NCI-H2029 treated with DMSO at 0.1 percent for 48 hours (cell line): Measurements from ENCODE around the gene PYM1.
A peak's percentile ranks its signal among the peaks of the same experiment; 100 is the strongest.

Experiments used
- DNase-seq: peaks from one replicate; lab custom pipeline; 2025; lab: John Stamatoyannopoulos, UW

The PYM1 gene

DNA sequence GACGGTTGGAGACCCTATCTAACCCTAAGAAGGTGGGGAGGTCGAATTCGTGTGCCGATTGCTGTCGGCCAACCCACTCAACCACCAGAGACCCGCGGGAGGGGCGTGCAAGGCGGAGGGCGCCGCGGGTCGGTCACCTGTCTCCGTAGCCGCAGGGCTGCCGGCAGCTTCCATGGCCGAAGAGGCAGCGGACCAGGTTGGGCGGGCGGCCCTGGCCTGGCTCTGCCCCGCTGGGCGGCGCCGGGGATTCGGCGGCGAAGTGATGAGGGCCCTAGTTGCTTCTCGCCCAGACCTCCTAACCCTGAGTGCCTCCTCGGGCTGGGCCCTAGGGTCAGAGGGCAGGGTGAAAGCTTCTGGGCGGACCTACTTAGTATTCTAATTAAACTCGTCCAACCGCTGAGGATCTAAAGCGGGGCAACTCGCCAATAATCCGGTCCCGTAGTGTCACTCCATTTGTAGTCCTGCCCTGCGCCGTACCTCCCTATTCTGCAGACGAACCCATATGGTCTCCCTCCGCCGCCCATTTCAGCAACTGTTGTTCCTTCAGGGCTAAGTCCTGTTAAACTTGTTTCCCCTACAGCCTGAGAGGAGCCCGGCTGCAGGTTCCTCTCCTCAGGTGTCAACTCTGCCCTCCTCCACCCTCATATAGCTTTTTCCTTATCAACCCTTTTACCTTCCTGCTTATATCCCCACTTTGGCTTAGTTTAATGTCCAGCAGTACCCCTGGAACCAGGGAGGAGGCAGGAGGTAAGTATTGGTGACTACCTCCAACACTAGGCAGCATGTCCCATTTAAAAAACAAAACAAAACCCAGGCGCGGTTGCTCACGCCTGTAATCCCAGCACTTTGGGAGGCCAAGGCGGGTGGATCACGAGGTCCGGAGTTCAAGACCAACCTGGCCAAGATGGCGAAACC lies at the start of gene PYM1:
Gene PYM1, minus strand, starts transcription at position 307 of the 915 bp plus-strand sequence. Its CDS starts 133 bp downstream, at position 174.
- peak; percentile 45 for DNase-seq

DNA sequence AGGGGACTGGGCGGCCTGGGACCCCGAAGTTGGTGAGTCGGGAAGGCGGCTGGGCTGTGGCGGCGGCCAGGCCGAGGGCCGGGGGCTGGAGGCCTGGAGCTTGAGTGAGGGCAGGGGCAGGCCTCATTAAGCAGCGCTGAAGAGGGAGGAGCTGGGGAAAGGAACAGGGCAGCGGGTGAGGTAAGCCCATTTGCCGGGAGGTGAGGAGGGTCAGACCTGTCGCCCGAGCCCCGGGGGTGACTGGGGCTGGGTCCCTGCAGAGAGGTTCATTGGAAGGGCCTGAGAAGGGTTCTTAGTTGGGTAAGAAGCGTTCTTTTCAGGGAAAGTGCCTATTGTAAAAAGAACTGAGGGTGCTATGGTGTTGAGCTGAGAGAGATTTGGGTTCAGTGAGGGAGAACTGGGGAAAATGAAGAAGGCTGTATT lies 46.6 kb upstream of the PYM1 start:
- DNase-seq, result peak; percentile 27

DNA sequence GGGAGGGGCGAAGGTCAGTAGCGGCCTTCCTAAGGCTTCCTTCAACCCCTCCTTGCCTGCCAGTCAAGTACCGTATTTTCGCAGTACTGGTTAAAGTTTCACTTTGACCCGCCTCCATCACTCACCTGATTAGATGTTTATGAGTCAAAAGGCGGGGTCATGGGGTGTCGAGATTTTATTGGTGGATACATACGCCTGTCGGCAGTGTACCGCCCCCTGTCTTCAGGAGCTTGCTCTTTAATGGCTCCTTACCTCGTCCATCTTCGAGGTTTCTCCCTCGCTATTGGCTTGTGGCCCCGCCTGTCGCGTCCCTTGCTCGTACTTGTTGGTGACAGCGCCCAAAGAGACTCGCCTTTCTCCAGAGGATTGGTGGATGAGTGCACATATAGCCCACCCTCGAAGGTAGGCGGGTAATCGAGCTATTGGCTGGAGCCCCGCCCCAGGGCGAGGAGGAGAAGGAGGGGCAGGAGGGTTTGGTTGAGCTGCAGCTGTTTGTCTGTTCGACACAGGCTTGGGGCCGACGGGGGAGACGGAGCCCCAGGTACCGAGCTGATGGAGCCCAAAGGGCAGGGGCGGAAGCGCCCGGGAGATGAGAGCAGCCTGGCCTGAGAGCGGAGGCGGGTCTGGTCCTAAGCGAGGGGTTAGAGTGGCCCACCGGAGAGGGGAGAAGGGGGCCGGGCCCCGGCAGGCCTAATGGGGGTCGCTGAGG lies 46.1 kb upstream of the PYM1 start, which contains the start of gene RAB5B:
Gene RAB5B, plus strand, starts transcription at position 480 of the 709 bp plus-strand sequence. CDS start 12,883 bp downstream, outside the sequence.
- DNase-seq, result peak; percentile 98

DNA sequence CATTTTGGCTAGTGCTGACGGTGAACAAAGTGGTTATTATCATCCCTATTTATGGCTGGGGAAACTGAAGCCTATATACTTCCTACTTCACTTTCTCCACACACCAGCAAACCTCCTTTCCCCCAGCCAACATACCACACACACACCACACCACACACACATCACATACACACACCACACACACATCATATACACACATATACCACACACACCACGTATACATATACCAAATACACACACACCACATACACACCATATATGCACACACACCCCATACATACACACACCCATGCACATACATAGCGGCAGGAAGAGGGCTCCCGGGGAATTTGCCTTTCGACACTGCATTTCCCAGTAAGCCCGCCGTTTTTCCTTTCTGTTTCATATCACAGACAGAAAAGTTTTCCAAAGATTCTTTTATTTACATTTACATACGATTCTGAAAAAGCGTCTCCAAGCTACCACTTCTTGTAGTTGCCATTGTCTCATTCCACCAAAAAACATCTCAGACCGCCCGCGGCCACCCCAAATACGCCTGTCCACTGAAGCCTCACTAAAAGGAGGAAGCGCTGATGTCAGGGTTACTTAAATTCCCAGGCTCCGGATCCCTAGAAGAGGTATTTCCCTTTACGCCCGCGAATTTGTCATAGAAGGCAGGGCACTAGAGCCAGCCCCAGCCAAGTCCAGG lies 45.4 kb upstream of the PYM1 start:
- no peak for DNase-seq

DNA sequence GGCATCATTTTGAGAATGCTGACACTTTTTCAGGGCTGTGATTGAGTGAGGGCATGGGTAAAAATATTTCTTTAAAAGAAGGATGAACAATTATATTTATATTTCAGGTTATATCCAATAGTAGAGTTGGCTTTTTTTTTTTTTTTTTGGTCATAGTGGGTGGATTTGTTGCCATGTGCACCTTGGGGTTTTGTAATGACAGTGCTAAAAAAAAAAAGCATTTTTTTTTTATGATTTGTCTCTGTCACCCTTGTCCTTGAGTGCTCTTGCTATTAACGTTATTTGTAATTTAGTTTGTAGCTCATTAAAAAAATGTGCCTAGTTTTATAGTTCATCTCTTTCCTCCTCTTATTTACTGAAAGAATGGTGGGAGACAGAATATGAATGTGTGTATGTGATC lies 44.8 kb upstream of the PYM1 start:
- DNase-seq, result no peak

DNA sequence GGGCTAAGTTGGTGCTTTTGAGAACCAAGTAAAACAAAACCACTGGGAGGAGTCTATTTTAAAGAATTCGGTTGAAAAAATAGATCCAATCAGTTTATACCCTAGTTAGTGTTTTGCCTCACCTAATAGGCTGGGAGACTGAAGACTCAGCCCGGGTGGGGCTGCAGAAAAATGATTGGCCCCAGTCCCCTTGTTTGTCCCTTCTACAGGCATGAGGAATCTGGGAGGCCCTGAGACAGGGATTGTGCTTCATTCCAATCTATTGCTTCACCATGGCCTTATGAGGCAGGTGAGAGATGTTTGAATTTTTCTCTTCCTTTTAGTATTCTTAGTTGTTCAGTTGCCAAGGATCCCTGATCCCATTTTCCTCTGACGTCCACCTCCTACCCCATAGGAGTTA lies 44.3 kb upstream of the PYM1 start:
- DNase-seq, result no peak

DNA sequence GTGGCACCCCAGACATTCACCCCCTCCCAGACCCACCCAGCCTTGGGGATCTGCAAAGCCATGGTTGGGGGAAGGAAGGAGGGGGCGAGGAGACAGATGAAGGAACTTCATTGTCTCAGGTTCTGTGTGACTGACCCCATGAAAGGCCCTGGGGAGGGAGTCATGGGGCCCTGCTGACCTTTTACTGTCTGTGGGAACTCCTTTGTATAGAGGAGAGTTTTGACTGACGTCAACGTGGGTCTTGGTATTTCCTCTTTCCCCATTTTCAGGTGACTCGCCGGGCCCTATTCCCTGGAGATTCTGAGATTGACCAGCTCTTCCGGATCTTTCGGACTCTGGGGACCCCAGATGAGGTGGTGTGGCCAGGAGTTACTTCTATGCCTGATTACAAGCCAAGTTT lies 43.1 kb upstream of the PYM1 start:
- DNase-seq, result no peak

DNA sequence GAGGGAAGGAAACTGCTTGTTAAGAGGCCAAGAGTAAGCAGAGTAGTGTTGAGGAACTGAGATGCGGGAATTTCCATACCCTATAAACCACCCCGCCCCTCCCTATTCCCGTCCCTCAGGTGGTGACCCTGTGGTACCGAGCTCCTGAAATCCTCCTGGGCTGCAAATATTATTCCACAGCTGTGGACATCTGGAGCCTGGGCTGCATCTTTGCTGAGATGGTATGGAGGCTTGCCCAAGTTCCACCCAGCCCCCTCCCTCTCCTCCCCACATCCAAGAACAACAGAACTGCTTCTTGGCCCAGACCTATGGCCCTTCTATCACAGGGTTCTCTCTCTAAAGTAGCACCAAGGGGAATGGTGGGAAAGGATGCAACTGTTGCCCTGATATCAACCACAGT lies 41.7 kb upstream of the PYM1 start:
- DNase-seq, result no peak

DNA sequence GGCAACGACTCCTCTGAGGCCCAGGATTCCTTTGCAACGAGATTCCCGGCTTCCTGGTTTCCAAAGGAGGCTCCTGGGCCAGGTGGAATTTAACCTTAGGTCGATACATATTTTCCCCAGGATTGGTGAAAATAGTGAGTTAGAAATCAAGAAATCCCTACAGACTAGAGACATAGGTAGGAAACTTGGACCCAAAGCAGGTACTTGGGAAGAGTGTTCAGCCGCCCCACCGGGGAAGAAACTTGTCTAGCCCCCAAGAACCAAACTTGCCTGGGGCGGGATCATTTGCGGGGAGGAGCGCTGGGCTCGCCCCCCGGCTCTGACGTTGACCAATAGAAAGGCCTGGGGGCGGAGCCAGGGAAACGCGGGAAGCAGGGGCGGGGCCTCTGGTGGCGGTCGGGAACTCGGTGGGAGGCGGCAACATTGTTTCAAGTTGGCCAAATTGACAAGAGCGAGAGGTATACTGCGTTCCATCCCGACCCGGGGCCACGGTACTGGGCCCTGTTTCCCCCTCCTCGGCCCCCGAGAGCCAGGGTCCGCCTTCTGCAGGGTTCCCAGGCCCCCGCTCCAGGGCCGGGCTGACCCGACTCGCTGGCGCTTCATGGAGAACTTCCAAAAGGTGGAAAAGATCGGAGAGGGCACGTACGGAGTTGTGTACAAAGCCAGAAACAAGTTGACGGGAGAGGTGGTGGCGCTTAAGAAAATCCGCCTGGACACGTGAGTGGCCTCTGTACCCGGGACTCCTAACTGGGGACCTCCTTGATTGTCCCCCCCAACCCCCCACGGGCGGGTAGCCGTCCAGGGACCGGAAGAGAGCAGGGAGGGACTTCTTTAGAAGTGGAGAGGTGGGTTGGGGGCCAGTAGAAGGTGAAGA lies 39.0 kb upstream of the PYM1 start, which contains the start of gene CDK2:
Gene CDK2, plus strand, starts transcription at position 423 of the 874 bp plus-strand sequence. Its CDS starts 179 bp downstream, at position 602.
- peak; percentile 79 for DNase-seq

DNA sequence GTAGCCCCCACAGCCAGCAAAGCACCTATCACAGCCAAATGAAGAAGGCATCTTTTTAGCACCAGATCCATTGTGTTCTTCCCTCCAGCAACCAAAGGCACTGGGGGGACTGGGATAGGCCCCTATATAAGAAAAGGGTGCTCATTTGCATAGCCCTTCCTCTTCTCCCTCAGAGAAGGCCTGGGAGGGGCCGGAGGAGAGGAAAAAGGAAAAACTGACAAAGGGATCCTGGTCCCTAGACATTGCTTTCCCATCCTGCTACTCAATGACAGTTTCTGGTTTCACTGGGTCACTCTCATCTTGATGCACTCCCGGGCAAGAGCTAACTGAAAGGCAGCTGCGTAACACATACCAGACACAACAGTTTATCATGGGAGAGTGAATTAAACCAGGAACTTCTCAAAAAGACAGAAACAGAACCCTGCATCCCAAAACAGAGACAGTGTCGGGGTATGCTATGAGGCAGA lies 38.3 kb upstream of the PYM1 start, which contains the start of gene PMEL:
Gene PMEL, minus strand, starts transcription at position 102 of the 467 bp plus-strand sequence. Its CDS starts 31 bp downstream, at position 71.
- DNase-seq, result no peak

DNA sequence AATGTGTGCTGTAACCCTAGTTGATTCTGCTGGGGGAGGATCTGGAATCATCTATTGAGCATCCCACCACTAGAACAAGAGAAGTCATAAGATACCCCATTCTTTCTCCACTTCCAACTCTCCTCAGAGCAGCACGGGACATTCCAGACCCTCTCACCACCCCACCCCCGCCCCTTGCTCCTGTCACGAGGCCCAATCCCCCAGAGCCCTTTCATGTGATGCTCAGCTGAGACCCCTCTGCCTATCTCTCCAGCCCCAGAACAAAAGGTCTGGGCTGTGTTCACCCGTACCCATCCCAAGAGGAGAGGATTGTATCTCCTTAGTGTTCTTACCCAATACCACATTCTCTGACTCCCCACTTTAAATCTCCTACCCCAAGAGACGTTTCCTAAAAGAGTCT lies 37.5 kb upstream of the PYM1 start:
- DNase-seq, result no peak

DNA sequence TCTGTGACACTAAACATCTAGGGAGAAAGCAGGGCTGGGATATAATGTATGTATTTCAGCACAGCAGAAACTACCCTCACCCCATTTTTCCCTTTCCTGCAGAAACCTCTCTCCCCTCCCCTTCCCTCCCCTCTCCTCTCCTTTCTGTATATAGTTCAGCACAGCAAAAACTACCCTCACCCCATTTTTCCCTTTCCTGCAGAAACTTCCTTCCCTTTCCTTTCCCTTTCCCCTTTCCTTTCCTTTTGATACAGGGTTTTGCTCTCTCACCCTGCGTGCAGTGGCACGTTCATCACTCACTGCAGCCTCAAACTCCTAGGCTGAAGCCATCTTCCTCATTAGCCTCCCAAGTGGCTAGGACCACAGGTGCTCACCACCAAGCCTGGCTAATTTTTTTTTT lies 36.1 kb upstream of the PYM1 start:
- DNase-seq, result no peak

DNA sequence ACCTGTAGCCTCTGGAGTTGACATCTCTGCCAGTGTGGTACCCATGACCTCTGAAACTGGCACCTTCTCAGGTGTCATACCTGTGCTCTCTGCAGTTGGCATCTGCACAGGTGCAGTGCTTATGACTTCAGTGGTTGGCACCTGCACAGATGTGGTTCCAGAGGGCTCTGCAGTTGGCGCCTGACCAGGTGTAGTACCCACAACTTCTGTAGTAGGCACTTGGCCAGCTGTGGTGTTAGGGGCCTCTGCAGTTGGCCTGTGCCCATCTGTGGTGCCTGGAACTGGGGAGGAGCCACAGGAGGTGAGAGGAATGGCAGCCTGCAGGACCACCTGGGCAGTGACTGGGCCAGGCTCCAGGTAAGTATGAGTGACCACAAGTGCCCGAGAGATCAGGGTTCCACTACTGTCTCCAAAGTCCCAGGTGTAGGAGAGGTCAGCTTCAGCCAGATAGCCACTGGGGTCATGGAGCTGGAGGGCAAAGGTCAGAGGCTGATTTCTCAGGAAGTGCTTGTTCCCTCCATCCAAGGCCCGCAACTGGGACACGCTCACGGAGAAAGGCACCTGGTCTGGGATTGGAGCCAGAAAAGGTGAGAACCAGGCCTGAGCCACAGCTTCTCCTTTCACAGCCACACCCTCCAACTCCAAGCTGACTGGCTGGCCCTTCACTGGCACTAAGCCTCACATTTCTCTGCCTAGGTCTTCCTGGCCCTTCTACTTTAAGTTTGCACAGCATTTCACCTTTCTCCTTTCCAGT lies 29.6 kb upstream of the PYM1 start:
- peak; percentile 65 for DNase-seq

DNA sequence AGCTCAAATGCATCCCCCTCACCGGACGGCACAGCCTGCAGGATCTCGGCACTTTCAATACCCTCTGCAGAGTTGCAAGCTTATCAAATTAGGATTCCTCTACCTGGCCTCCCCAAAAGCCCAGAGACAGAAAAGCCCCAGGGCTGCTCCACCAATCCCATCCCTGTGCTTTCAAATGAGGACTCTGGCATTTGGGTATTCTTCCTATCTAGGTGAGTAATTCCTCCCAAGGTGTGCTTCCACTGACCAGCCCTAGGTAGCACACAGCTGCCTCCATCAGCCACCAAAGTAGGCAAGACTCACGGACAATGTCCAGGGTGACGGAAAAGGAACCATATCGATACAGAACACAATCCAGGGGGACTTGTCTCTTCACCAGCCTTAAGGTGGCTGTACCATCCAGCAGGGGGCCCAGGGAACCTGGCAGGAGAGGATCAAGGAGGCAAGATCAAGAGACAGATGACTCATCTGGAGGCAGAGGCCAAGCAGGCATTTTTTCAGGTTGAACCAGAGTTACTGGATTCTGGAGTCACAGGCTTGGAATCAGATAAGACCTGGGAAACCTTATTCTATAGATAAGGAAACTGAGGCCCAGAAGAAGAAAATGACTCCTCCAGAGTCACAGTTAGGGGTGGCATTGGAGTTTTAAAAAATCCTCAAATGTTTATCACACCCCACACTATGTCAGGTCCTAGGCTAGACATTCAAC lies 28.3 kb upstream of the PYM1 start:
- DNase-seq, result no peak

DNA sequence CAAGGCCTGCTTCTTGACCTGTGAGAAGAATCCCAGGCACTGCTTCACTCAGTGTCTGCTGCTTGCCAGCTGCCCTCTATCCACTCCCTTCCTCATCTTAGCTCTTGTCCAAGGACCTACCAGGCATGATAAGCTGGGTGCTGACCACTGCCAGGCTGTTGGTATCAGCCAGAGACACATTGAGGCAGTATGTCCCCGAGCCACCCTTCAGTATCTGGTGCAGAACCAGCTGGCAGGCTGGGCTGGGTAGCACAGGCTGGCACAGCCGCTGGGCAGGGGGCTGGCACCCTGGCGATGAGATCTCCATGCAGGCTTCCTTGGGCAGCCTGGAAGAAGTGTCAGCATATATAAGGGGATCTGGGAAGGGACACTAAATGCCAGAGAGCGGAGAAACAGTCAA lies 27.6 kb upstream of the PYM1 start:
- no peak for DNase-seq

DNA sequence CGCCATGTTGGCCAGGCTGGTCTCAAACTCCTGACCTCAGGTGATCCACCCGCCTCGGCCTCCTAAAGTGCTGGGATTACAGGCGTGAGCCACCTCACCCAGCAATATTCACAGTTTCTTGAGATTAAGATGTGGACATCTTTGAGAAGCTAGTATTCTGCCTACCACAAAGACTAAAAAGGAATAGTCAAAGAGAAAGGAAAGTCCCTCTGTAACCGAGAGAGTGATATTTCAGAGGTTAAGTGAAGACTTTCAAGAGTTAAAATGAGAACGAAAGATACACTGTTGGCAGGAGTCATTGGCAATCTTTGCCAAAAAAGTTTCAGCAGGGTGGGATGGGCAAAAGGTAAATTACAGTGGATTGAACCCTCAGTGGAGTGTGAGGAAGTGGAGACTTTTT lies 18.9 kb upstream of the PYM1 start:
- DNase-seq, result no peak

DNA sequence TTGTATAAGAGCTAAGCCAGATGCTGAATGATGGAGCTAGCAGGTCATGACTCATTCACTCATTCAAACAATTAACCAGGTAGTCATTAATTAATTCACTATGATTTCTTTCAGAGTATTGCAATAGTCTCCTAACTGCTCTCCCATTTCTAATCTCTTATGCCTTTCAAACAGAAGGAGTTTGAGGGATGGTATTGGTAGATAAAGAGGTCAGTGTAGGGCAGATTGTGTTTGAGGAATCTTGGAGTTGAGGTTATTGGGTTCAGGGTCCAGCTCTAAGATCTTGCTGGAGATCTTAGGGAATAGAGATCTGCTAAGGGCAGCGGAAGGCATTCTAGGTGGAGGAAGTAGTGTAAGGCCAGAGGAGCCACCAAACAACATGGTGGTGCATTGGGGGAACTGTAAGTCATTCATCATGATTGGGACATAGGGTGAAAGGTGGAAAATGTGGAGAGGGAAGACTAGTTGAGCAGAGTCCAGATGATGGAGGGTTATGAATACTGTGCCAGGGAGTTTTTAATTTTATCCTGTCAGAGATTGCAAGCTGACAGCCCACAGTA lies 15.0 kb upstream of the PYM1 start:
- no peak for DNase-seq

DNA sequence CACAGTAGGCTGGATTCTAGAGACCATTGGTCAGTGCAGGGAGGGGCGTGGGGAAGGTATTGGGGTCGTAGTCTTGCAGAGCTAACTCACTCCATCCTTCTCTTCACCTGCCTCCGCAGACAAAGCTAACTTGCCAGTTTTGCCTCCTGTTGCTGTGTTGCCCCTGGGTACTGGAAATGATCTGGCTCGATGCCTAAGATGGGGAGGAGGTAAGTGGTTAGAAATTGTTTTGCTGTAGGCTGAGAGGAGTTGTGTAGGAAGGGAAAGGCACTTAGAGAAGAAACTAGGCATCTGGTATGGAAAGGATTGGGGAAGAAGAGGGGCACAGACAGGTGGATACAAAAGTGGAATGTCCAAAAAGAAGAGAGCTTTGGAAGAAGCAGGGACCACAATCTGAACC lies 14.4 kb upstream of the PYM1 start:
- DNase-seq, result no peak

DNA sequence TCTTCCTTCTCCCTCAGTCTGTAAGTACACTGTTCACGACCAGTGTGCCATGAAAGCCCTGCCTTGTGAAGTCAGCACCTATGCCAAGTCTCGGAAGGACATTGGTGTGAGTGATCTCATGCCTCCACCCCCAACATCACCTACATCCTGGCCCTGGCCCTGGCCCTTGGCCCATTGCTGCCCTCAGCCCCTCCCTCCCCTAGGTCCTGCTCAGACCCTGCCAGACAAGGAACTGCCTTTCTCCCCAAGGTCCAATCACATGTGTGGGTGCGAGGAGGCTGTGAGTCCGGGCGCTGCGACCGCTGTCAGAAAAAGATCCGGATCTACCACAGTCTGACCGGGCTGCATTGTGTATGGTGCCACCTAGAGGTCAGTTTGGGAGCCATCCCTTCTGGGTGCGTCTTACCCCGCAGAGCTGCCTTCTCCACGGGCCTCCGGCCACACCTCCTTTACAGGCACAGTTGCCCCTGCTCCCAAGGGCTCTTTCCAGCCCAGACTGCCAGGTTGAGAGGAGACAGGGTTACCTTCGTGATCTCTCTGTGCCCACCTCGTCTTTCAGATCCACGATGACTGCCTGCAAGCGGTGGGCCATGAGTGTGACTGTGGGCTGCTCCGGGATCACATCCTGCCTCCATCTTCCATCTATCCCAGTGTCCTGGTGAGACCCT lies 12.5 kb upstream of the PYM1 start:
- peak; percentile 70 for DNase-seq
